Nephron (organoid): Measurements from ENCODE around the gene NRIP3.
"Not testable (repeated sequence)": the region's sequence is repeated elsewhere in the genome, so short reads cannot be mapped to it uniquely, and the experiment has no call there.

Experiments
- H3K27ac Mint-ChIP-seq, 3 experiments: 2 replicates each; pipeline ENCODE4 v1.8.0; 2020; ENCODE audit warnings: mixed read lengths in 3 of 3, mild to moderate bottlenecking in 2 of 3, moderate library complexity in 1 of 3
- H3K27me3 Mint-ChIP-seq: 2 replicates; pipeline ENCODE4 v1.8.0; 2021; ENCODE audit warnings: low read depth, mild to moderate bottlenecking, moderate library complexity, mixed read lengths
- H3K36me3 Mint-ChIP-seq: 2 replicates; pipeline ENCODE4 v1.8.0; 2020; ENCODE audit warnings: low read depth, mixed read lengths
- H3K4me1 Mint-ChIP-seq: 2 replicates; pipeline ENCODE4 v1.8.0; 2020; ENCODE audit warnings: mixed read lengths
- H3K4me3 Mint-ChIP-seq, 3 experiments: 2 replicates each; pipeline ENCODE4 v1.8.0; 2020; ENCODE audit warnings: mild to moderate bottlenecking in 3 of 3, mixed read lengths in 3 of 3, moderate library complexity in 2 of 3
- H3K9me3 Mint-ChIP-seq: 2 replicates; pipeline ENCODE4 v1.8.0; 2020; ENCODE audit warnings: mixed read lengths
- TF ChIP-seq, protein P1 (sequence below), 3 experiments: fragments of 200-600 bp; sonication (generic); IDR thresholded peaks; one replicate each; pipeline ENCODE4 v1.5.0; 2021; ENCODE audit warnings: antibody characterized with exemption in 3 of 3; ENCODE audit not compliant: unreplicated experiment in 3 of 3

NRIP3 gene

DNA sequence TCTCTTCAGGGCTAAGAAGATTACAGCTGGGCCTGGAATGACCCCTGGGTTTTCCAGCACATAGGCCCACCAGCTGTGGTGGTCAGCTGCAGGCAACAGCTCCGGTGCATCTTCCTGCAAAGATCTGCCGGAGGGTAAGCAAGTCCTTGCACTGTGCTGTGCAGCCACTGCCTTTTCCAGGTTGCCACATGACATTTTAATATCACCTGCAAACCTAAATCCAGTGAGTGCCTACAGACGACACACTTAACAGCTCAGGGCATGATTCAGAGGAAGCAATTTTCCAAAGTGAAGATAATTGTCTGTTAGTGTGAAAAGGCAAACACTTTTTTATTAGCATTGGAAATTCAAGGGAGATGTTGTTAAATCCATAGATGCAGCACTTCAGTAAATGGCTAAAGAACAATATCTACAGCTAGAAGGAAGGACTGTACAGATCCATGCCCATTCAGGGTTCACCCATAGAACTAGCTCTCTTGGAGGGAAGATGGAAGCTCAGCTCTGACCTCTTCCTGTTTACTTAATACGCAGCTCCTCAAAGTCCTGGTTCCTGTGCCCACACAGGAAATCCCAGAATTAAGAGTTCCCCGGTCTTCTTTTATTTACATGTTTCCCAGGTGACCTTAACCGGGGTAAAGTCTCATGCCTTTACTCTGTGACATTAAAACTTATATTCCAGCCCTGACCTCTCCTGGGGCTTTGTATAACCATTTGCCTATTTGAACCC is 13.3 kb upstream of the NRIP3 start:
- TF ChIP-seq, protein P1, sequence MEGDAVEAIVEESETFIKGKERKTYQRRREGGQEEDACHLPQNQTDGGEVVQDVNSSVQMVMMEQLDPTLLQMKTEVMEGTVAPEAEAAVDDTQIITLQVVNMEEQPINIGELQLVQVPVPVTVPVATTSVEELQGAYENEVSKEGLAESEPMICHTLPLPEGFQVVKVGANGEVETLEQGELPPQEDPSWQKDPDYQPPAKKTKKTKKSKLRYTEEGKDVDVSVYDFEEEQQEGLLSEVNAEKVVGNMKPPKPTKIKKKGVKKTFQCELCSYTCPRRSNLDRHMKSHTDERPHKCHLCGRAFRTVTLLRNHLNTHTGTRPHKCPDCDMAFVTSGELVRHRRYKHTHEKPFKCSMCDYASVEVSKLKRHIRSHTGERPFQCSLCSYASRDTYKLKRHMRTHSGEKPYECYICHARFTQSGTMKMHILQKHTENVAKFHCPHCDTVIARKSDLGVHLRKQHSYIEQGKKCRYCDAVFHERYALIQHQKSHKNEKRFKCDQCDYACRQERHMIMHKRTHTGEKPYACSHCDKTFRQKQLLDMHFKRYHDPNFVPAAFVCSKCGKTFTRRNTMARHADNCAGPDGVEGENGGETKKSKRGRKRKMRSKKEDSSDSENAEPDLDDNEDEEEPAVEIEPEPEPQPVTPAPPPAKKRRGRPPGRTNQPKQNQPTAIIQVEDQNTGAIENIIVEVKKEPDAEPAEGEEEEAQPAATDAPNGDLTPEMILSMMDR (IDR thresholded peaks at IDR 0.05; ENCODE audit: unreplicated experiment in 3 of 3) = no peak
- H3K9me3 Mint-ChIP-seq = peaks cover 8% of the 10 kb centered on the region
- no peak overlapping the region for H3K27ac Mint-ChIP-seq
- no peaks in the 10 kb centered on the region for H3K36me3 Mint-ChIP-seq
- H3K4me3 Mint-ChIP-seq = no peak overlapping the region
- no peaks in the 10 kb centered on the region for H3K27me3 Mint-ChIP-seq
- H3K4me1 Mint-ChIP-seq = peaks cover 18% of the 10 kb centered on the region

DNA sequence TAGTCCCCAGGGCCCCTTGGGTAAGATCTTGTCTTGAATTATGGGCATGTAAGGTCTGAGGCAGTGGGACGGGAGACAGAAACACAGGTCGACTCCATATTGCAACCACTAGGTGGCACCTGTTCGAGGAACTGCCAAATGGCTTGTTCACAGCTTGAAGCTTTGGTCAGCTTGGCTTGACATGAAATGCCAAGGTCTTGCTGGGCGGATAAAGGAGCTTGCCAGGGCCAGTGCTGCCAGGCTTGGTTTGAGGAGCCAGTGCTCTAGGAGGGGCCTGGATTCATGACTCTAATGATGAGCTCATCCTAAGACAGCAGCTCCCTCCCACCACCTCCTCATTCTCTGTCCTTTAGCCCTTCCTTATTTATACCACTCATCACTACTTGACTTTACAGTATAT is 11.9 kb upstream of the NRIP3 start:
- Mint-ChIP-seq H3K27me3 (peaks cover 6% of the 10 kb centered on the region), H3K4me3 (no peak overlapping the region), H3K27ac (no peak overlapping the region), H3K36me3 (no peaks in the 10 kb centered on the region), H3K4me1 (peaks cover 14% of the 10 kb centered on the region), H3K9me3 (peaks cover 19% of the 10 kb centered on the region)
- TF ChIP-seq, protein P1 (IDR thresholded peaks at IDR 0.05; ENCODE audit: unreplicated experiment in 3 of 3) = peak; percentile 61 to 78 (median 76)

DNA sequence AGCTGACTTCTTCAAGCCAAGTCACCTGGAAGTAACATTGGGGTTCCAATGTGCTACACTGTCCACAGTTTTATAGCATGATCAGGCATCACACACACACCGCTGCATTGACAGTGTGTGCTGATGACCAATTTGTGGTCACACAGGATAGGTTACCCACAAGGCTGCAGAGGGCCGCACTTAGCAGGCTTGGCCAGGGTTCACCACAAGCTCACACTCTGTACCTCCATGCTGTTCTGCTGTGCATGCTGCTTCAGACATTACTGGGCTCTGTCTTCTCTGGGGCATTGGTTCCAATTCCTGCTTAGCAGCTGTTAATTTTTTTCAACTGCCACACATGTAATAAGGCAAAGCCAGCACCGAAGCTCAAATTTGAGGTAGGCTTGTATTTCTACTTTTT is 11.0 kb upstream of the NRIP3 start:
- Mint-ChIP-seq H3K9me3 (peaks cover 25% of the 10 kb centered on the region), H3K27ac (no peak overlapping the region), H3K36me3 (no peaks in the 10 kb centered on the region), H3K4me1 (peaks cover 14% of the 10 kb centered on the region), H3K27me3 (peaks cover 8% of the 10 kb centered on the region), H3K4me3 (no peak overlapping the region)
- TF ChIP-seq, protein P1 (IDR thresholded peaks at IDR 0.05; ENCODE audit: unreplicated experiment in 3 of 3) = no peak

DNA sequence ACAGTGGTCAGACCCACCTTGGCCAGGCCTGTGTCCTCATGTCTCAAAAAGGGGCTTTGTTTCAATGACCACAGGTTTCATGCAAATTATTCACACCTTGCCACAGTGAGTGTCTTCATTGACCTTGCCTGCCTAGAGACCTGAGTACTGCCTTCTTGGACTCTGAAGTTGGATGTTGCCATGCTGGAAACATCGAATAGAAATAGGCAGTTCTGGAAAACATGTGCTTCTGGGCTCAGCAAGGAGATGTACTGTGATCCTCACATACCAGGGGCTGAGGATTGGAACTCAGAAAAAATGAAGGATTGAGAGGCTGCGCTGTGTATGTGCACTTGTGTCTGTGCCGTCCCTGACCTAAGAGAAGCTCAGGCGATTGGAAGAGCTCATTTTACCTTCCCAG is 9.6 kb upstream of the NRIP3 start:
- Mint-ChIP-seq H3K27ac (no peak overlapping the region), H3K27me3 (peaks cover 21% of the 10 kb centered on the region), H3K9me3 (peaks cover 28% of the 10 kb centered on the region), H3K4me3 (no peak overlapping the region), H3K4me1 (peaks cover 13% of the 10 kb centered on the region), H3K36me3 (no peaks in the 10 kb centered on the region)
- TF ChIP-seq, protein P1 (IDR thresholded peaks at IDR 0.05; ENCODE audit: unreplicated experiment in 3 of 3) = no peak

DNA sequence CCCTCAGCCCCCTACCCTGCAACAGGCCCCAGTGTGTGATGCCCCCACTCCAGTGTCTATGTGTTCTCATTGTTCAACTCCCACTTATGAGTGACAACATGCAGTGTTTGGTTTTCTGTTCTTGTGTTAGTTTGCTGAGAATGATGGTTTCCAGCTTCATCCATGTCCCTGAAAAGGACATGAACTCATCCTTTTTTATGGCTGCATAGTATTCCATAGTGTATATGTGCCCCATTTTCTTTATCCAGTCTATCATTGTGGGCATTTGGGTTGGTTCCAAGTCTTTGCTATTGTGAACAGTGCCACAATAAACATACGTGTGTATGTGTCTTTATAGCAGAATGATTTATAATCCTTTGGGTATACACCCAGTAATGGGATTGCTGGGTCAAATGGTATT is 5.7 kb upstream of the NRIP3 start:
- H3K4me1 Mint-ChIP-seq, H3K27ac Mint-ChIP-seq, H3K36me3 Mint-ChIP-seq, H3K4me3 Mint-ChIP-seq: not testable (repeated sequence)
- Mint-ChIP-seq H3K9me3 (peaks cover 28% of the 10 kb centered on the region), H3K27me3 (peaks cover 59% of the 10 kb centered on the region)

DNA sequence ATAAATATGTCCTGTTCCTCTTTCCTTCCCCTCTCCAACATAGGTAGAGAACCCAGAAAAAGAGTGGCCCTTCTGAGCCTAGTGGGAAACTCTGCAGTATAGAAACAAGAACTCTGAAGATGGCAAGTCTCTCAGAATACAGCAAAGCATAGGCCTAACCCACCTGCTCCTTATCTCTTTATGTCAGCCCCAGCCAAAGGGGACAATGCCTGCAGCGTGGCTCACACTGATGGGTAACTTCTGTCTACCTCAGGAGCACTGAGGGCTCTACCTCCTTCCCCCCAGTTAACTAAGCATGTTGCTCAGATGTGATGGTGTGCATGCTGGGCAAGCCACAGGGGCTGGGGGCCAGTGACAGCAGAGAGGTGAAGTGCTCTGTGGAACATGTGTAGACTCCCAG is 4.9 kb upstream of the NRIP3 start:
- H3K27me3 Mint-ChIP-seq = peaks cover 59% of the 10 kb centered on the region
- no peak overlapping the region for H3K27ac Mint-ChIP-seq
- no peaks in the 10 kb centered on the region for H3K36me3 Mint-ChIP-seq
- TF ChIP-seq, protein P1 (IDR thresholded peaks at IDR 0.05; ENCODE audit: unreplicated experiment in 3 of 3) = no peak
- H3K4me3 Mint-ChIP-seq = no peak overlapping the region
- H3K9me3 Mint-ChIP-seq = peaks cover 28% of the 10 kb centered on the region
- H3K4me1 Mint-ChIP-seq = peaks cover 8% of the 10 kb centered on the region
